OCI-LY7 (cell line): Measurements from ENCODE around the gene LOXHD1.

Experiments used
- CTCF ChIP-seq: fragments of 200-600 bp; sonication (generic); conservative IDR thresholded peaks from 2 replicates; pipeline ENCODE4 v1.5.1; 2014; ENCODE audit warnings: mild to moderate bottlenecking, antibody characterized with exemption, low read length, moderate library complexity, mixed read lengths
- EZH2phosphoT487 ChIP-seq: fragments of 200-600 bp; sonication (generic); IDR thresholded peaks from 2 replicates; pipeline ENCODE4 v1.6.1; 2018; ENCODE audit warnings: low read depth, borderline replicate concordance, mild to moderate bottlenecking, mixed run types, antibody characterized with exemption, low read length, moderate library complexity, mixed read lengths

GRCh38 chr18:46570134-46570533 is 86.9 kb downstream of the LOXHD1 start:
- TF ChIP-seq CTCF (no peak), EZH2phosphoT487 (no peak)
